ENCODE measurements around the gene KCNB1. TPM values are rescaled to one million over a fixed set of nuclear protein-coding genes. Genes with fewer than 3 reads are reported as not detected.
"Not testable (repeated sequence)": the region's sequence is repeated elsewhere in the genome, so short reads cannot be mapped to it uniquely, and the experiment has no call there.

The KCNB1 gene
- total RNA-seq, 1 donor from 2014 or later = 2.4 TPM

DNA sequence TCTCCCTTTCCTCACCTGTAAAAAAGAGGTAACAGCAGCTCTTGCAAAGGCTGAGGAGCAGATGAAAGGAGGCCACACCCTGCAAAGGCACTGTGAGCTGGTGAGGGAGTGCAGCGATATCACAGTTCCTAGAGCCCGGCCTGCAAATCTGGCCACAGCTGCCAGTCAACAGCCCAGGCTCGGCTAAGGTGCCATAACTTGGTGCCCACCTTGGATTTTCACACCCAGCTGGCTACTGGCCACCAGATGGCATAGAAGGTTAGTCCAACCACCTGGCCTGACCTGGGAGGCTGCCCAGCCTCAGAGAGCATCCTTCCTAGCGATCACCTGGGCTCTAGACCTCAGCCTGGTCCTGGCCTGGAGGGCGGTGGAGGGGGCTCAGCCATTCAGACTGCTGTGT lies 46.8 kb downstream of the KCNB1 start:
- DNase-seq = no peak

- DNase-seq = no peak
Observed at GRCh38 chr20:49433333-49433732, 49.1 kb downstream of the KCNB1 start.

DNA sequence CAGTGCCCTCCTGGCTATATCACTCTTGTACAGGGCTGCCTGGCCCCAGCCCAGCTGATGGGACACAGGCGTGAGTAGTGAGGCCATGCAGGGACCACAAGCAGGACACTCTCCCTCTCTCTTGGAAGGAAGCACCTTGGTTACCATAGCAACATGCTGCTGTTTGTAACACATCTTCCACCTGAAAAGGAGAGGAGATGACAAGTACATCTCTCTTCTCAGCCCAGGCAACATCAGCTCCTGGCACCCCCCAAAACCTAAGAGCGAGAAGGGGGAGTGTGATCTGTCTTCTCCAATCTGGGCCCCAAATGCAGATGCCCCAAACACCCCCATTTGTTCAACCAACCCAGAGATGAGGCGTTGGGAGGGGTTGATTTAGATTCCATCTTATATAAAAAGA lies 49.9 kb downstream of the KCNB1 start:
- no peak for DNase-seq

GRCh38 chr20:49431329-49431728 lies 51.1 kb downstream of the KCNB1 start:
- DNase-seq = no peak

DNA sequence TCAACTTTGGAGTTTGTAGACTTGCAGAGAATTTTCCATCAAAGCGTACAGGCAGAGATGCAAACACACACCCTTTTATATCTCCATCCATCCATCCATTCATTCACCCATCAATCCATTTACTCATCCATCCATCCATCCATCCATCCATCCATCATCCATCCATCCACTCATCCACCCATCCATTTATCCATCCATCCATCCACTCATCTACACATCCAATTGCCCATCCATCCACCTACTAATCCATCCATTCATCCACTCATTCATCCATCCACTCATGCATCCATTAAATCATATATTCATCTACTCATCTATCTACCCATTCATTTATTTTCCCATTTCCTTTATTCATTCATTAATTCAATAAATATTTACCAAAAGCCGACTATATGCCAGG lies 52.1 kb downstream of the KCNB1 start:
- no peak for DNase-seq

DNA sequence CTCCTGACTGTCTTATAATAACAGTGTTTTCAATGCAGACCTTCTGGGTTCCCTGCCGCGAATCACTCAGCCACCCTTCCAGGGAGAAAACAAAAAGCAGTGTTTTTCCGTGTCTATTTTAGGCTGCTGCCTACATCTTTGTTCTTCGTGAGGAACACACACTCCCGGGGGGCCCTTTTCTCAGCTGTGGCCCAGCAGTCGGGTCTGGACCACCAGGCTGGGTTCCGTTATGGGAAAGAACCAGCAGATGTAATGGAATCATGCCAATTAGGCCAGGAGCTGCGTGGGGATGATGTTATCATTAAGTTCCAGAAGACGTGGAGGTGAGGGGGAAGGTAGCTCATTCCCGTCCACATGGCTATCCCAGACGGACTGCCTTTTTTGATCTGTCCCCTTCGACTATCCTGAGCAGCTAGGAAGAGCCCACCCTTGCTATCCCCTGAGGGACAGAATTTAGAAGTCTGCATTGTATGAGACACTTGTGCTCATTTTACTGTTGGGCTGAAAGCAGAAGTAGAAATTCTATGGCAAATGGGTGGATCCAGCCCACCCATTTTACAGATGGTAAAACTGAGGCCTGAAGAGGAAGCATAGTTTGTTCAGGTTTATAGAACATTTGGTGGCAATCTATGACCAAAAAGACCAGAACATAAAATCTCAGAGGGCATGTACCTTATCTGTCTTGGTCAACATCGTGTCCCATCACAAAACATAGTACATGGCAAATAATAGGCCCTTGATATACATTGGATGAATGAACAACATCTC lies 54.5 kb downstream of the KCNB1 start:
- peak; percentile 30 for DNase-seq

DNA sequence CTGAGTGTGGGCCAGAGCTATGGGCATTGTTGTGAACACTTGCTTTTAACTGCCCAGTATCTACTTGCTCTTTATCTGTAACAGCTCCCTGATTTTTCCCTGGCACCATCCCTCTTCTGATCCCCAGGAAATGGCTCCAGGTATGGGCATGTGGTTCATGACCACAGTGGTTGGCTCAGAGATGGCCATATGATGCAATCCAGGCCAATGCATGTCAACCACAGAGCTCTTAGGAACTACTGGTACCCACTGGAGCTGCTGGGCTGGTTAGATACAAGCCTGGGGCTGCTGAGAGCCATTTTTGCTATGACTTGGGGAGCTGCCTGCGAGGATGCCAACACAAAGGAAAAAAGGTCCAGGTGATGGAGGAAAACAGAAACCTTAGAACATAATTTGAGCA lies 55.6 kb downstream of the KCNB1 start:
- DNase-seq = no peak

DNA sequence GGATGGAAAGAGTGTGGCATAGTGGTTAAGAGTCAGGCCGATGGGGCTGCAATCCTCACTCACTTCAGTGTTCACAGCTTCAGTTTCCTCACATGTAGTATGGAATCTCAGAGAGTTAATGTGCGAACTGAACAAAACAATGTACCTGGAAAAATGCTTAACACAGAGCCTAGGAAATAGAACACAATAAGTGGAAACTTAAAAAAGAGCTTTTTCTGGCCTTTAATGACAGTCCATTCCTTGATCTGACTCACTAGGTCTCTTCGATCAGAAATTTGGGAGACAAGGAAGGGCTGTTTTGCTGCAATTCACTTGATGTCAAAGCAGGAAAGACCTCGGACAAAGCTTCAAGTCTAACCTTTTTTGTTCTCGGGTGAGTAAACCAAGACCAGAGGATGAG lies 56.1 kb downstream of the KCNB1 start:
- DNase-seq = no peak

DNA sequence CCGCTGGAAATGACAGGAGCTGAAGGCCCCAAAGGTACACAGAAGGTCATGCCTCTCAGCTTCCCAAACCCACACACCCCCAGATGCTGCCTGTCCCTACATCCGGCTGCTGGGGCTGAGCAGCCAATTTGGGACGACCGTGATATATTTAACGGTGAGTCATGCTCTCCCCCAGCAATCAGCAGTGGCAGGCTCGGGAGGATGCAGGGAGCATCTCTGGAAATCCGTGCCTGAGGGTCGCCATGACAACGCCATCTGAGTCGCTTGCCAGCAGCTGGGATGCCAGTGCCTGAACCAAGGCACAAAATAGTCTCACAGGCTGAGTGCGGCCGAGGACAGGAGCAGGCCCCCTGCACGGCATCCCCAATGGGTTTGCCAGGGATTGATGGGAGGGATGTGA lies 57.9 kb downstream of the KCNB1 start:
- DNase-seq = no peak

DNA sequence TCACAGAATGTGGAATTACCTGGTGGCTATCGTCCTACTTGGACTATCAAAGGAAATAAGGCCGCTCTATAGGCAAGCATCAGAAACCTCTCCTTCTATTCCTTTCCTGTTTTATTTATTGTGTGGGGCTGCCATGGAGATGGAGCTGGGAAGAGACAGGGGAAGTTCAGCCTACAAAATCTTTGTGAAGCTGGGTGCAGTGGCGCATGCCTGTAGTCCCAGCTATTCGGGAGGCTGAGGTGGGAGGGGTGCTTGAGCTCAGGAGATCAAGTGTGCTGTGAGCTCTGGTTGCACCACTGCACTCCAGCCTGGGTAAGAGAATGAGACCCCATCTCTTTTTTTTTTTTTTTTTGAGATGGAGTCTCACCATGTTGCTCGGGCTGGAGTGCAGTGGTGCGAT lies 60.3 kb downstream of the KCNB1 start:
- DNase-seq = no peak

GRCh38 chr20:49420811-49421295 lies 61.6 kb downstream of the KCNB1 start:
- DNase-seq = no peak

- DNase-seq = no peak
Observed at GRCh38 chr20:49420292-49420691, 62.2 kb downstream of the KCNB1 start.

- no peak for DNase-seq
Observed at GRCh38 chr20:49419785-49420184, 62.7 kb downstream of the KCNB1 start.

- DNase-seq = no peak
Observed at GRCh38 chr20:49418809-49419208, 63.7 kb downstream of the KCNB1 start.

- DNase-seq = no peak
Observed at GRCh38 chr20:49417843-49418555, 64.5 kb downstream of the KCNB1 start.

DNA sequence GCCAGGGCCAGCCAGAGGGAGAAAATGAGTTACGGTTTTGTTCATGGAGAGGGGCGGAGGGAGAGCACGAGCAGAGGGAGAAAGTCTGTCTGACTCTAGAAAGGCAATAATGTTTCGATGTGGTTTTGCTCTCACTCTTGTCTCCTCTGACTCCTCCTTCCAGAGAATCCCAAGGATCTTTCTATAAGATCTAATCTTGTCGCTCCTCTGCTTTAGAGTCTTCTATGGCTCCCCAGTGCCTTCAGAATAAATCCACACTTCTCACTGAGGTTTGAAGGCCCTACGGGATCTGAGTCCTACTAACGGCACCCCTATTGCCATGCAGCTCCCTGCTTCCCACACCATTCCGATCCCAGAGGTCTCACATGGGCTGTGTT lies 66.8 kb downstream of the KCNB1 start:
- DNase-seq = no peak

- no peak for DNase-seq
Observed at GRCh38 chr20:49415005-49415667, 67.3 kb downstream of the KCNB1 start.

- DNase-seq = no peak
Observed at GRCh38 chr20:49413677-49414076, 68.8 kb downstream of the KCNB1 start.

- no peak for DNase-seq
Observed at GRCh38 chr20:49412953-49413352, 69.5 kb downstream of the KCNB1 start.

DNA sequence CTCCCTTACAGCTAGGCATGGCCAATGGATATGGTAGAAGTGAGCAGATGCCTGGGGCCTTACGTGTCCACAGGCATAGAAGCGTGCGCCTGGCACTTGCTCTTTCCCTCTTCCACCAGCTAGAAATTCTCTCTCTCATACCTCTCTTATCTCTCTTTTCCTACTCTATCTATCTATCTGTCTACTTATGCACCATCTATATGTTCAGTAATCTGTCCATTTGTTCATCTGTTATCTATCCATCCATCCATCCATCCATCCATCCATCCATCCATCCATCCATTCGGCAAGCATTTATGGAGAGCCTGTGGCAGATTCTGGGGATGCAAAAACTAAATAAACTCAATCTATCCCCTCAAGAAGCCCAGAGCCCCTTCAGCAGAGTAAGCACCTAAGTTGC lies 70.2 kb downstream of the KCNB1 start:
- DNase-seq = no peak

DNA sequence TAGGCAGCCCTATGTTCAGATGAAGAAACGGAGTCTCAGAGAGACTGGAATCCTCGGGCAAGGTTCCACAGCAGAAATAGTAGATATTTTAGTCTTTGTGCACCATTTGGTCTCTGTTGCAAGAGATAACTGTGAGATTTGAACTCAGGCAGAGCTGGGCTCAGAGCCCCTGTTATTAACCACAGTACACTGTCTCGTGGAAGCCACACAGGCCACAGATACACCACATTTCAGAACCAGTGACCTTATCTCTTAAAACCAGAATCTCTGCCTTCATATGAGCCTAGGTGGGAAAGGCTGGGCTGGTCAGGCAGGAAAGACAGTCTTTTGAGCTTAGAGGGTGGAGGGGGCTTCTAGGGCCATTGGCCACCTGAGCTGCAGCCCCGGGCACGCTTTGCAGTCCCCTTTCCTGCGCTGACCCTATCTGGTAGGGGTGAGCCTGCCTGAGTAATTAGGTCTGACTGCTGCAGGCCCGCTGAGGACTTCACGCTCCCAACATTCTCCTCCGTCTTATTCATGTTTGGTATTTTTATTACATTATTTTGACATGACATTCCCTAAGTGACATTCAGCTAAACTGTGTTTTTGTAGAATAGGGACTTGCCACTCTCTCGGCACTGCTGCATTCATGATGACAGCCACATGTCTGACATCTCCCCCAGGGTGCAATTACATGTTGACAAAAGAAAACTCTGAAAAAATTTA lies 71.1 kb downstream of the KCNB1 start:
- peak; percentile 11 for DNase-seq

- not testable (repeated sequence) for DNase-seq
Observed at GRCh38 chr20:49409975-49410621, 72.4 kb downstream of the KCNB1 start.

Measured in skin of body (tissue), 2 donors.